Psoas muscle (tissue), 8 donors: ENCODE data around the gene VPS13D. TPM values are rescaled to one million over a fixed set of nuclear protein-coding genes. Genes with fewer than 3 reads are reported as not detected.

Experiments
- ATAC-seq, 4 donors: fragments of 200-7000 bp; cut with Tn5 transposase; one replicate each; pipeline ENCODE4 v1.9.1; 2020; ENCODE audit warnings: moderate library complexity in 3 of 4, mild to moderate bottlenecking in 2 of 4
- DNase-seq, 2 donors: peaks; one replicate each; pipeline ENCODE4 v3.0.0-alpha.2; 2020
- H3K27ac ChIP-seq: fragments of 200-600 bp; one replicate; pipeline ENCODE4 v1.8.0; 2022
- H3K27me3 ChIP-seq, 3 donors: fragments of 200-600 bp in 1 of 3; one replicate each; pipeline versions ENCODE4 v1.6.1 to v1.8.0; 2013 to 2022; ENCODE audit warnings: low read length in 2 of 3, mild to moderate bottlenecking in 2 of 3, moderate library complexity in 1 of 3; ENCODE audit not compliant: insufficient read depth in 3 of 3
- H3K36me3 ChIP-seq, 2 donors: fragments of 200-600 bp in 1 of 2; one replicate each; pipeline versions ENCODE4 v1.6.1 to v1.8.0; 2013 to 2022; ENCODE audit warnings: low read depth in 1 of 2, mild to moderate bottlenecking in 1 of 2, moderate library complexity in 1 of 2; ENCODE audit not compliant: insufficient read depth in 1 of 2
- H3K4me1 ChIP-seq: fragments of 200-600 bp; one replicate; pipeline ENCODE4 v1.8.0; 2022
- H3K4me3 ChIP-seq: fragments of 200-600 bp; one replicate; pipeline ENCODE4 v1.8.0; 2022; ENCODE audit warnings: mild to moderate bottlenecking
- H3K9me3 ChIP-seq: fragments of 200-600 bp; one replicate; pipeline ENCODE4 v1.8.0; 2022
- WGBS, 3 donors: extraction: QIAGEN DNeasy Blood & Tissue Kit; methylation state at CpG; one replicate each; pipeline versions ENCODE4 v1.1.6 to v1.1.7; 2013; 5-methylcytosine and 5-hydroxymethylcytosine counted together
- intact Hi-C, 2 donors: fragments of 100-400 bp; cut with DNase I; formaldehyde crosslinking; loops; one replicate each; pipeline versions ENCODE4 v1.11.0 to v1.14.2; 2022
- polyA plus RNA-seq, 3 donors: library from polyadenylated mRNA; stranded (reverse); fragments of 200-250 nt; gene quantifications; one replicate each; pipeline ENCODE4 v1.2.3, GENCODE V29; 2013
- total RNA-seq, 4 donors: library from RNA; stranded (reverse); fragmentation: NEBNext Ultra II Directional in 2 of 4; extraction: Animal tissue kit (Norgen Biotek cat#: 25700) in 2 of 4; gene quantifications; one replicate each; pipeline versions ENCODE4 v1.2.1 to v1.2.4, GENCODE V29; 2021 to 2023
- TF ChIP-seq, protein P1 (sequence below): fragments of 200-600 bp; IDR thresholded peaks from one replicate; pipeline ENCODE4 v1.8.0; 2022; ENCODE audit warnings: antibody characterized with exemption
- donor health status: healthy with polysubstance abuse.
- donor health status: DM: no; HTN: no; CAD: no; lungs with moderate emphysema.
- donor health status: Bipolar disorder and iron deficiency.
- donor health status: healthy.
- donor health status: DM: yes; HTN: yes; CAD: no.
- donor health status: DM: no; HTN: no; CAD: no.
- donor health status: DM: no; HTN: no; CAD: no.
- donor health status: DM: yes; HTN: yes; CAD: no.

The VPS13D gene
- total and polyA plus RNA-seq, 7 donors, result 19.9 to 69.1 (median 45.3) TPM

DNA sequence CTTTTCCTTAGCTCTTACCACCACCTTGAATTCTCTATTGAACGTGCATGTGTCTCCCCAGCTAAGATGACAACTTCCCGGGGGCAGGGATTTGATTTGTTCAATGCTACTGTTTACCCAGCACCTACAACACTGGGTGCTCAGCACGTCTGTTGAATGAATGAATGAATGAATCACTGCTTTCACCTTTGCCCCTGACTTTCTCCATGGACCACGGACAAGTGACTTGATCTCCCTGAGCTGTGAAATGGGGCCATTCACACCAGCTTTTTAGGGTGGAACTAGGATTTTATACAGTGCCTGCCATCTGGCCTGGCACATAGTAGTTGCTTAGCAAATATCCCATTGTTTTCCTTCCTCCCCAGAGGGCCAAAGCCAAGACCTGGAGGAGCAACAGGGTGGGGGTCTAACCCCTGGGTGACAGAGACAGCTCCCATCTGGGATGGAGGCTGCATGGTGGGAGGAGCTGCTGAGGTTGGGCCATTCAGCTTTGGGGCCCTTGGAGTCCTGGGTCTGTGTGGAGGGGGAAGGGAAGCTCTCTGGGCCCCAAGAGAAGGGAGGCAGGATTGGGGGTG is 47.3 kb upstream of the VPS13D start:
- Histone ChIP-seq H3K36me3 (no peaks in the 10 kb centered on the region), H3K4me3 (no peak overlapping the region), H3K27me3 (no peaks in the 10 kb centered on the region), H3K4me1 (peaks cover 15% of the 10 kb centered on the region), H3K9me3 (no peaks in the 10 kb centered on the region), H3K27ac (no peak overlapping the region)
- TF ChIP-seq, protein P1, sequence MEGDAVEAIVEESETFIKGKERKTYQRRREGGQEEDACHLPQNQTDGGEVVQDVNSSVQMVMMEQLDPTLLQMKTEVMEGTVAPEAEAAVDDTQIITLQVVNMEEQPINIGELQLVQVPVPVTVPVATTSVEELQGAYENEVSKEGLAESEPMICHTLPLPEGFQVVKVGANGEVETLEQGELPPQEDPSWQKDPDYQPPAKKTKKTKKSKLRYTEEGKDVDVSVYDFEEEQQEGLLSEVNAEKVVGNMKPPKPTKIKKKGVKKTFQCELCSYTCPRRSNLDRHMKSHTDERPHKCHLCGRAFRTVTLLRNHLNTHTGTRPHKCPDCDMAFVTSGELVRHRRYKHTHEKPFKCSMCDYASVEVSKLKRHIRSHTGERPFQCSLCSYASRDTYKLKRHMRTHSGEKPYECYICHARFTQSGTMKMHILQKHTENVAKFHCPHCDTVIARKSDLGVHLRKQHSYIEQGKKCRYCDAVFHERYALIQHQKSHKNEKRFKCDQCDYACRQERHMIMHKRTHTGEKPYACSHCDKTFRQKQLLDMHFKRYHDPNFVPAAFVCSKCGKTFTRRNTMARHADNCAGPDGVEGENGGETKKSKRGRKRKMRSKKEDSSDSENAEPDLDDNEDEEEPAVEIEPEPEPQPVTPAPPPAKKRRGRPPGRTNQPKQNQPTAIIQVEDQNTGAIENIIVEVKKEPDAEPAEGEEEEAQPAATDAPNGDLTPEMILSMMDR, result no peak
- WGBS, 3 donors, result 56 to 76% (median 60%) methylated on average over 4 of the region's 4 CpGs
- no peak for DNase-seq
- intact Hi-C loops, result loop anchor here in 1 of 2 donors (1.0 kb wide), 1 partner anchor 17 kb away; no protein-coding TSS in a partner anchor
- ATAC-seq, result no peak

DNA sequence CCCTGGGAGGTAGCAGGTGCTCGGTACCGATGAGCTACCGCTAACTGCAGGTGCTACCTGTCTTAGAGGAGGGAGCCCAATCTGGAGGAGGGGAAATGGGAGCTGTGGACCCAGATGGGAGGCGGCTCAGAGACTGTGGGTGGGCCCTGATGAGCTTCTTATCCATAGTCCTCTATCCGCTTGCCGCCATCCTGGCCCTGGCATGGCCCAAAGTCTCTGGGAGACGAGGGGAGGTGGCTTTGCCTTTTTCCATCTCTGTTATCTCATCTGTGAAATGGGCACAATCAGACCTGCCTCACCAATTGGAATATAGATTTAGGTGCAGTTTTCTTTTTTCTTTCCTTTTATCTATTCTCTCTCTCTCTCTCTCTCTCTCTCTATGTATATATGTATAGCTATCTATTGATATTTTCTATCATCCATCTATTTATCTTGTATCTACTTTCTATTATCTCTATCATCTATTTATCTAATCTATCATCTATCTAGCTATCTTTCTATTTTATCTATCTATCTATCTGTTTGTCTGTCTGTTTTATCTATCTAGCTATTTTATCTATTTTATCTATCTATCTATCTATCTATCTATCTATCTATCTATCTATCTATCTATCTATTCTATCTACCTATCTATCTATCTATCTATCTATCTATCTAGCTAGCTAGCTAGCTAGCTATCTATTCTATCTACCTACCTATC is 46.6 kb upstream of the VPS13D start:
- Histone ChIP-seq H3K36me3 (no peaks in the 10 kb centered on the region), H3K4me3 (no peak overlapping the region), H3K27me3 (no peaks in the 10 kb centered on the region), H3K9me3 (no peaks in the 10 kb centered on the region), H3K4me1 (peaks cover 15% of the 10 kb centered on the region), H3K27ac (no peak overlapping the region)
- intact Hi-C loops, result no loop called here
- ATAC-seq (no peak), DNase-seq (no peak)
- TF ChIP-seq, protein P1, result no peak
- 90 to 98% (median 94%) methylated on average over 7 of the region's 7 CpGs for WGBS, 3 donors

GRCh38 chr1:12184008-12184681 is 45.7 kb upstream of the VPS13D start:
- H3K4me3 ChIP-seq, result peak overlapping the region; percentile 33
- intact Hi-C loops, result no loop called here

GRCh38 chr1:12185036-12185917 is 44.6 kb upstream of the VPS13D start:
- intact Hi-C loops, result loop anchor here in 1 of 2 donors (5.0 kb wide), 1 partner anchor 43 kb away; no protein-coding TSS in a partner anchor
- Histone ChIP-seq H3K27ac (peak overlapping the region; percentile 65), H3K4me3 (peak overlapping the region; percentile 33), H3K27me3 (no peaks in the 10 kb centered on the region), H3K4me1 (peaks cover 12% of the 10 kb centered on the region), H3K9me3 (no peaks in the 10 kb centered on the region), H3K36me3 (no peaks in the 10 kb centered on the region)
- WGBS, 3 donors, result 41 to 51% (median 45%) methylated on average over 18 to 19 of the region's 19 CpGs
- DNase-seq, result no peak
- ATAC-seq, result peak in 2 of 4 donors; percentile 18 to 44
- TF ChIP-seq, protein P1, result no peak

More at GRCh38 chr1:12184008-12184681, 45.7 kb upstream of the VPS13D start:
- TF ChIP-seq, protein P1, result peak; percentile 11
- WGBS, 3 donors, result 21 to 51% (median 26%) methylated on average over 10 of the region's 10 CpGs
- ATAC-seq (peak; percentile 44 to 84 (median 70)), DNase-seq (peak; percentile 88 to 93)
- Histone ChIP-seq H3K27me3 (no peaks in the 10 kb centered on the region), H3K4me1 (peaks cover 19% of the 10 kb centered on the region), H3K9me3 (no peaks in the 10 kb centered on the region), H3K27ac (peak overlapping the region; percentile 65), H3K36me3 (no peaks in the 10 kb centered on the region)
